Ureter (tissue), 1 donor: ENCODE data around the gene GJD3. TPM values are rescaled to one million over a fixed set of nuclear protein-coding genes. Genes with fewer than 3 reads are reported as not detected.
"Not testable (repeated sequence)": the region's sequence is repeated elsewhere in the genome, so short reads cannot be mapped to it uniquely, and the experiment has no call there.

Experiments
- DNase-seq: peaks from one replicate; pipeline ENCODE4 v3.0.0-alpha.2; 2020; ENCODE audit warnings: low spot score
- total RNA-seq: library from RNA; stranded (reverse); gene quantifications from one replicate; pipeline ENCODE4 v1.2.4, GENCODE V29; 2023
- donor health status: DM: yes; HTN: yes; CAD: no.

GJD3 gene
- total RNA-seq, 1 donor from 2014 or later: 2.0 TPM

DNA sequence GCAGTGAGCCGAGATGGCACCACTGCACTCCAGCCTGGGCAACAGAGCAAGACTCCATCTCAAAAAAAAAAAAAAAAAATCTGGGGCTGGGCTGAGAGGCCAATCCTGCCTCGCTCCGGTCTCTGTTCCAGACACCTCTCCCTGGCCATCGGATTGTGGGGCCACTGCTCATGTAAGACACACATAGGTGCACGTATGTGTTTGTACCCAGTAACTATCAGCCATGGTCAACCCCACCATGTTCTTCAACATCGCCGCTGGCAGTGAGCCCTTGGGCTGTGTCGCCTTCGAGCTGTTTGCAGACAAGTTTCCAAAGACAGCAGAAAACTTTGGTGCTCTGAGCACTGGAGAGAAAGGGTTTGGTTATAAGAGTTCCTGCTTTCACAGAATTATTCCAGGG lies 3.2 kb upstream of the GJD3 start:
- DNase-seq: not testable (repeated sequence)

DNA sequence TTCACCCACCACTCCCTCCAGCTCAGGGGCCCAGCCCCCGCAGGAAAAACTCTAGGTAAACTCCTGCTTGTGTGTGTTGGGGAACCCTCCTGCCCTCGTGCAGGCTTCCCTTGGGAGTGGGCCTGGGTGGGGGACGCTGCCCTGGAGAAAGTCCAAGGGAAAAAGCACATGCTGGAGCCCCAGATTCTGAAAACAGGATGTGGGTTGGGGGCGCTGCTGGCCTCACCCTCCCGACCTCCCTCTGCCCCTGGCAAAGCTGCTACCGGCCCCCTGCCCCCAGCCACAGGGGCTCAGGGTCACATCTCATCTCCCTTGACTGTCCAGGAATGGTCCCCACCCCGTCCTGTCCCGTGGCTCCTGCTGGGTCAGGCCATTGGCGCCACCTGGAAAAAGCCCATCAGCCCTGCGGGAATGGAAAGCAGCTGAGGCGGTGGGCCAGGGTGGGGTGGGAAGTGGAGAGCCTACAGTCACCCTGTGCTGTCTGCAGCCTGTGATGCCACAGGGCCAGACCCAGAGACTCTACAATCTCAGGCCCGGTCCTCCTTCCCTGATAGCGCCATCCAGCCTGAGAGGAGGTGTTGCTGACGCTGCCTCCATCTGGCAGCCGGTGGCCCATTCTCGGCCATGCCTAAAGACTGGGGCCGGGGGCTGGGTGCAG lies 2.5 kb upstream of the GJD3 start:
- DNase-seq: no peak

DNA sequence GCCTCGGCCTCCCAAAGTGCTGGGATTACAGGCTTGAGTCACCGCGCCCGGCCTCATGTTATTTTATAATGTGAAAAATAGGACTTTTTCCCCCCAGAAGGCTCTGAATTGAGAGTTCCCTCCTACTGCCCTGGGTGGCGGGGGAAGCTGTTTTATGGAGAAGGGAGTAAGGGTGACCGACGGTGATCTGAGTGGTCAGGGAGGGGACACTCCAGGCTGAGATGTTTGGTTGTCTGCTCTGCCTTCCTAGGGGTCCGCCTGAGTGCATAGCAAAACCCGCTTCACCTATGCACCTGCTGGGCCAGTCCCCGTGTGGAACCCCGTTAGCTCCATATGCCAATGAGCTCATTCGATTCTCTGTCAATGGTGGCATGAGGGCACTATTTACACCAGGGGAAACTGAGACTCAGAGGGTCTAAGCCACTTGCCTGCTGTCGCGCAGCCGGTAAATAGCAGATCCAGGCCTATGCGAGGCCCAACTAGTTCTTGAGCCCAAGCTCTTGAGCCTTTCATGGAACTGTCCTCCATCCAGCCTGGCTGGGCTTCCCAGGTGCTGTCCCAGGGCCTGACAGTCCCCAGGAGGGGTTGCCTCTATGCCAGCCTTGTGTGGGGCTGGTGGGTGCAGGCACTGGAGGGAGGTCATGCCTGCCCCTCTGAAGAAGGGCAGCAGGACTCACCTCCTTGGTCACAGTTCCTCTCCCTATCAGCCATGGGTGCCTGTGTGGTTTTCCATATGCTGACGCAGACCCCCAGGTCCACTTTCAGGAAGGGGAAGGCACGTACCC lies 1.7 kb upstream of the GJD3 start:
- DNase-seq: no peak

DNA sequence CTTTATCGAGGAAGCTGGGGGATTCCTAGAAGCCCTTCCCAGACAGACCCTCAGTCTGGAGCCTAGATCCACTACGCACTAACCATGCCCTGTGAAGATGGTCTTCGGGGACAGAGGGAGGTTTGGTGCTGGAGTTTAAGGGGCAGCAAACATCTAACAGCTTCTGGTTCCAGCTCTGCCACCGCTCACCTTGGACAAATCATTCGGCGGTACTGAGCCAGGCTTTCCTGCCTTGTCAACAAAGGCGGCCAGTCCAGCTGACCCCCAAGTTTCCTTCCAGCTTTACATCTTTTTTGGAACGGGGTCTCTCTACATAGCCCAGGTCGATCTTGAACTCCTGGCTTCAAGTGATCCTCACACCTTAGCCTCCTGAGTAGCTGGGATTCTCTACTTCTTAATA lies 369 bp upstream of the GJD3 start:
- no peak for DNase-seq

DNA sequence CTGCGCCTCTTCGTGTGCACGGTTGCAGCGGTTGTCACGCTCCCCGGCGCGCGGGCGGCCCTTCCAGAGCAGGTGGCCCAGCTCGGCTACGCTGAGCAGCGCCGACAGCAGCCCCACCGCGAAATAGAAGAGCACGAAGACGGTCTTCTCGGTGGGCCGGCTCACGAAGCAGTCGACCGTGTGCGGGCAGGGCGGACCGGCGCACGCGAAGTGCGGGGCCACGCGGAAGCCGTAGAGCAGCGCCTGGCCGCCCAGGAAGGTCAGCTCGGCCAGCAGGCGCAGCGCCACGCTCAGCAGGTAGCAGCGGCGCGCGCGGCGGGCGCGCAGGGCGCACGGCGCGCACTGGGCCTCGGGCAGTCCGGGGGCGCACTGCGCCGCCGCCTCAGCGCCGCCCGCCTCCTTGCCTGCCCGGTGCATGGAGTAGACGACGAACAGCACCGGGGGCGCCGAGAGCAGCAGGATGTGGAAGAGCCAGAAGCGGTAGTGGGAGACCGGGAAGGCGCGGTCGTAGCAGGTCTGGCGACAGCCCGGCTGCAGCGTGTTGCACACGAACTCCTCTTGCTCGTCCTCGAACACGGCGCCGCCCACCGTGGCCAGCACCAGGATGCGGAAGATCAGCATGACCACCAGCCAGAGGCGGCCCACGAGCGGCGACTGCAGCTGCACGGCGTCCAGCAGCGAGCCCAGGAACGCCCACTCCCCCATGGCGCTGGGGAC lies 1.3 kb downstream of the GJD3 start:
- DNase-seq: peak; percentile 46

DNA sequence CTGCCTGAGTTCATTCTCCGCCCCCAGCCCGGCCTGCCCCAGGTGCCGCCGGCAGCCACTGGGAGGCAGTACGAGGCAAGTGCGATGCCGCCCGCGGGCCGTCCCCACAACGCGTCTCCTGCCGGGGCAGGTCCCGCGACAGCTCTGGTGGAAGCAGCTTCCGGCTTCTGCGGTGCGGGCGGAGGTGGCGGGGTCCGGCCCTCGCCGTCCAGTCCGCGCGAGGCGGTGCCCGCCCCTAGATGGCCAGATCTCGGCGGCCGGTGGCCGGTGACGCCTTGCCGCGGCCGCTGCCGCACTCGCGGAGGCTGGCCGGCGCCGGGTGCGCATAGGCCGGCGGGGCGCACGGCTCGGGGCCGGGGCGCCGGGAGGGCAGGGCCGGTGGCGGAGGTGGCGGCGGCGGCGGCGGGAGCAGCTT lies 1.8 kb downstream of the GJD3 start:
- DNase-seq: peak; percentile 83

DNA sequence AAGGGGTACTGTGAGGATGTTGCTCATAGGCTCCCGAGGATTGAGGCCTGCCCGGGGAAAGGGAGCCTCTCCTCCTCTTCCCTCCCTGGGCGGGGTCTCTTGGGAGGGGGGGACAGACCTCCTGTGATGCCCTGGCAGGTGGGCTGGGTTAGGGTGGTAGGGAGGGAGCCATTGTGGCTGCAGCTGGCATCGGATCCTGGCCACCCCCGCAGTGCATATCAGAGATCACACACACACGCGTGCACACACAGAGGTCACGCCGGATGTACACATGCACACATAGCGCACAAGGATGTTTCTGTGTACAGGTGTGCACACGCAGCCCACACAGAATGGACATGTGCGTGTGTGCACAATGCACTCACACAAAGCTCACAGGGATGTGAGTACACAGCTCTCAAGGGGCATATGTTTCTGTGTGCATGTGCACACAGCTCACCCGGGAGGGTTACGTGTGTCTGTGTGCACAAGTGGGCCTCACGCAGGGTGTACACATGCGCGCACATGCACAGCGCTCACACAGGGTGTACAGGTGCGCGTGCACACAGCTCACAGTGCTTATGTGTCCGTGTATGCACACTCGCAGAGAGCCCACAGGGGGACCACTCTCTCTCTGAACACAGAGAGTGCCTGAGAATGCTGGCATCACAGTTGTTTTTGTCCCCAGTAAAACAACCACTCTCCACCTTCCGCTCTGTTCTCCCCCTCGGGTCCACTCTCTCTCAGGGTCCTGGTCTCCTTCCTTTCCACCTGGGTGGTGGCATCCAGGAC lies 2.4 kb downstream of the GJD3 start:
- no peak for DNase-seq

DNA sequence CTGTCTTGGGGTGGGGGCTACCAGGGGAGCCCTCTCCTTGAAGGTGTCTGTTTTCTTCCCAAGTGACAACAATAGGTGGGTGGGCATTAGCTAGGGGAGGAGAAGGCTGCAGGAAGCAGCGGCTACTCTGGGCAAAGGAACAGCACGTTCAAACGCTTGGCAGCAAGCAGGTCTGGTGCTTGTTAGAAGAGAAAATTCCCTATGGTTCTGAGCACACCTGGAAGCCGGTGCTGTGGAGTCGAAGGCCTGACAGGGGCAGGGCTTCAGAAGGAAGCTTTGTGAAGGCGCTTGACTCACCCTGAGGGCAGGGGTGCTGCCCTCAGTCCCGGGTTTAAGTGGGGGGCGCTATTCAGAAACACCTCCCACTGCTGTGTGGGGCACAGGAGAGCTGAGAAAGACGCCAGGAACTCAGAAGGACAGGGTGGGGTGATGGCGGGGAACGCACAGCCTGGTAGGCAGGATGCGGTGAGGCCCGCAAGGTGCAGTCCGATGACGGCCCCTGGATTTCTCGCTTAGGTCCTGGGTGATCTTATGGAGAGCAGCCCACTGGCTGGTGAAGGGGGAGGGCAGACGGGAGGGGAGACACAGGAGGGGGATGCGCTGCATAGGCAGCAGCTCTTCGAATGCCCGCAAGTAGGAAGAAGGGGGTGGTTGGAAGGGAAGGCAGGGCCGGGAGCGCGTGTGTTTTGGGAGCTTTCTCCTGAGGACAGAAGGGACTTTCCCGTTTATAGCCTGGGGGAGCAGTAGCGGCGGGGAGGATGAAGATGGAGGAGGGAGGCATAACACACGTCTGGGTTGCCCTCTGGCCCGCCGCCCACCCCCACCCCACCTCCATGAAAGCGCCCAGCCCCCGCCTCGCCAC lies 3.2 kb downstream of the GJD3 start:
- no peak for DNase-seq

DNA sequence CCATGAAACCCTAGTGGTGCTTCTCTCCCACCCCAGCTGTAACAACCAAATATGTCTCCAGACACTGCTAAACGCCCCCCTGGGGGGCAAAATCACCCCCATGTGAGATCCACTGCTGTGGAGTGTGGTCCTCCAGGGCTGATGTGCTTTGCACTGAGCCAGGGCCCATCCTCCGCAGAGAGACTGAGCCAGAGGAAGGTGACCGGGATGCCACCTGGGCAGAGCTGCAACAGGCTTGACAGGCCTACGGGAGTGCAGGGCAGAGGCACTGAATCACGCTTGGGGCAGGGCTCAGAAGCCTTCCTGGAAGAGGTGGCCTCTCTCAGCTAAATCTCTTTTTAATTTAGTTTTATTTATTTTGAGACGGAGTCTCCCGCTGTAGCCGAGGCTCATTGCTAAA lies 4.4 kb downstream of the GJD3 start:
- DNase-seq: no peak

DNA sequence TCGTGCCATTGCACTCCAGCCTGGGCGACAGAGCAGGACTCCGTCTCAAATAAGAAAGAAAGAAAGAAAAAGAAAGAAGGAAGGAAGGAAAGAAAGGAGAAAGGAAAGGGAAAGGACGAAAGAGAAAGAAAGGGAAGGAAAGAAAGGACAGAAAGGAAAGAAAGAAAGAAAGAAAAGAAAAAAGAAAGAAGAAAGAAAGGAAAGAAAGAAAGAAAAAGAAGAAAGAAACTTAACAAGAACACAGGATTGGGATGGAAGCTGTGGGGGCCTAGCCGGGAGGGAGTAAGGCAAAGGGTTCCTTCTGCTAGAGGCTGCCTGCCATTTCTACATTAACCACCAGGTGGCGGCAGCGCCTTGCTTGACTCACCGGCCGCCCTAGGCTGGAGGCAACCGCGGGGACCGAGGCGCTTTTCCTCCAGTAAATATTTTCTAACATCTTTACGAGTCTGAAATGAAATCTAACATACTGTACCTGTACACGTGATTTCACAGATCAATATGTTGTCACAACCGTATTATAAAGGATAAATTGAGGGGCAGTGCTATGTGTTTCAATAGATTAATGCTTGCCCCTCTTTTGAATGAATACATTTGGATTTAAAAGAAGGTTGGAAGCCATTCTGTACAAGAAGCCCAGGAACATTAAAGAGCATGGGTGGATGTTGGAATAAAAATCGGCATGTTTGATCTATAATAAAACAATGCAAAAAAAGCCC lies 6.1 kb downstream of the GJD3 start:
- DNase-seq: peak; percentile 92

DNA sequence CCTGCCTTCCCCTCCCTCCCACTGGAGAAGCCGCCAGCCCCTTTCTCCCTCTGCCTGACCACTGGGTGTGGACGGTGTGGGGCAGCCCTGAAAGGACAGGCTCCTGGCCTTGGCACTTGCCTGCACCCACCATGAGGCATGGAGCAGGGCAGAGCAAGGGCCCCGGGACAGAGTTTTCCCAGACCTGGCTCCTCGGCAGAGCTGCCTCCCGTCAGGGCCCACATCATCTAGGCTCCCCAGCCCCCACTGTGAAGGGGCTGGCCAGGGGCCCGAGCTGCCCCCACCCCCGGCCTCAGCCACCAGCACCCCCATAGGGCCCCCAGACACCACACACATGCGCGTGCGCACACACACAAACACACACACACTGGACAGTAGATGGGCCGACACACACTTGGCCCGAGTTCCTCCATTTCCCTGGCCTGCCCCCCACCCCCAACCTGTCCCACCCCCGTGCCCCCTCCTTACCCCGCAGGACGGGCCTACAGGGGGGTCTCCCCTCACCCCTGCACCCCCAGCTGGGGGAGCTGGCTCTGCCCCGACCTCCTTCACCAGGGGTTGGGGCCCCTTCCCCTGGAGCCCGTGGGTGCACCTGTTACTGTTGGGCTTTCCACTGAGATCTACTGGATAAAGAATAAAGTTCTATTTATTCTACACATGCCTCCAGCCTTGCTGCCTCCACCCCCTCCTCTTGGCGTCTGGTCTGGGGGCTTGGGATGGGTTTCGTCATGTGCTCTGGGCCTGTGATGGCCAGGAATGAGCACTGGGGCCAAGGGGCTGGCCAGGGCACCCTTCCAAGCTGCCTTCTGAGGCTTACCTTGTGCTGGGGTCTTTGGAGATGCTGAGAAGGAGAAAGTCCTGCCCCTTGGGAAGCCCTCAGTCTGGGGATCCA lies 7.3 kb downstream of the GJD3 start:
- DNase-seq: no peak

DNA sequence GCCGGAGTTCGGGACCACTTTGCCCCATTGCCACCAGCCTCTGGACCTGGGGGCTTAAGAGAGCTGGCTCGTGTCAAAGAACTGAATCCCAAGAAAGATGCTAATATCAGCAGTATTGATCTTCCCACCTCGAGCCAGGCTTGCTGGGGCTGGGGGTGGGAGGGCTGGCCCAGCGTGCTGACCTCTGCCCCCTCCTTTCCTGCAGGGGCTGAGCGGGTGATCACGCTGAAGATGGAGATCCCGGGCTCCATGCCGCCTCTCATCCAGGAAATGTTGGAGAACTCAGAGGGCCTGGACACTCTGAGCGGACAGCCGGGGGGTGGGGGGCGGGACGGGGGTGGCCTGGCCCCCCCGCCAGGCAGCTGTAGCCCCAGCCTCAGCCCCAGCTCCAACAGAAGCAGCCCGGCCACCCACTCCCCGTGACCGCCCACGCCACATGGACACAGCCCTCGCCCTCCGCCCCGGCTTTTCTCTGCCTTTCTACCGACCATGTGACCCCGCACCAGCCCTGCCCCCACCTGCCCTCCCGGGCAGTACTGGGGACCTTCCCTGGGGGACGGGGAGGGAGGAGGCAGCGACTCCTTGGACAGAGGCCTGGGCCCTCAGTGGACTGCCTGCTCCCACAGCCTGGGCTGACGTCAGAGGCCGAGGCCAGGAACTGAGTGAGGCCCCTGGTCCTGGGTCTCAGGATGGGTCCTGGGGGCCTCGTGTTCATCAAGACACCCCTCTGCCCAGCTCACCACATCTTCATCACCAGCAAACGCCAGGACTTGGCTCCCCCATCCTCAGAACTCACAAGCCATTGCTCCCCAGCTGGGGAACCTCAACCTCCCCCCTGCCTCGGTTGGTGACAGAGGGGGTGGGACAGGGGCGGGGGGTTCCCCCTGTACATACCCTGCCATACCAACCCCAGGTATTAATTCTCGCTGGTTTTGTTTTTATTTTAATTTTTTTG lies 8.5 kb downstream of the GJD3 start:
- peak; percentile 44 for DNase-seq

DNA sequence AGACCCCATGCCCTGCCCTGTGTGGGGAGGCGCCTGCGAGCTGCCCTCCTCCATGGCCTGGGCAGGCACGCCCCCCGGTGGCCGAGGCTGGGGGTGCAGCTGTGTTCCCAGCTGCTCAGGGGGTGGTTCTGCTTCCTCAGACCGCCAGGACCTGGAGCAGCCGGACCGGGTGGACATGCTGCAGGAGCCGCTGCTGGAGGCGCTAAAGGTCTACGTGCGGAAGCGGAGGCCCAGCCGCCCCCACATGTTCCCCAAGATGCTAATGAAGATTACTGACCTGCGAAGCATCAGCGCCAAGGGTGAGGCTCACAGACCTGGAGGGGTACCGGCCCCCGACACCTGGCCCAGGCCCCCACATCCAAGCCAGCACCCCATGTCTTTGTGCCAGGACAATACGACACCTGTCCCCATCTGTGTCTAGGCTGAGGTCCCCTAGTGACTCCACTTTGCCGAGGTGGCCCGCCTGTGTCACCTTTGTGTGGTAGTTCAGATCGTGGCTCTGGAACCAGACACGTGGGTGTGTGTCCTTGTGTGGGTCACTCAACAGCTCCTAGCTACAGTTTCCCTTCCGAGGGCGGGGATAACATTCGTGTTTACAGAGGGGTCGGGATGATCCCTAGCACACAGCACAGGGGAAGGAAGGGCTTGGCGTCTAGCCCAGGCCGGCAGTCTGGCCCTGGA lies 9.3 kb downstream of the GJD3 start:
- DNase-seq: peak; percentile 75

DNA sequence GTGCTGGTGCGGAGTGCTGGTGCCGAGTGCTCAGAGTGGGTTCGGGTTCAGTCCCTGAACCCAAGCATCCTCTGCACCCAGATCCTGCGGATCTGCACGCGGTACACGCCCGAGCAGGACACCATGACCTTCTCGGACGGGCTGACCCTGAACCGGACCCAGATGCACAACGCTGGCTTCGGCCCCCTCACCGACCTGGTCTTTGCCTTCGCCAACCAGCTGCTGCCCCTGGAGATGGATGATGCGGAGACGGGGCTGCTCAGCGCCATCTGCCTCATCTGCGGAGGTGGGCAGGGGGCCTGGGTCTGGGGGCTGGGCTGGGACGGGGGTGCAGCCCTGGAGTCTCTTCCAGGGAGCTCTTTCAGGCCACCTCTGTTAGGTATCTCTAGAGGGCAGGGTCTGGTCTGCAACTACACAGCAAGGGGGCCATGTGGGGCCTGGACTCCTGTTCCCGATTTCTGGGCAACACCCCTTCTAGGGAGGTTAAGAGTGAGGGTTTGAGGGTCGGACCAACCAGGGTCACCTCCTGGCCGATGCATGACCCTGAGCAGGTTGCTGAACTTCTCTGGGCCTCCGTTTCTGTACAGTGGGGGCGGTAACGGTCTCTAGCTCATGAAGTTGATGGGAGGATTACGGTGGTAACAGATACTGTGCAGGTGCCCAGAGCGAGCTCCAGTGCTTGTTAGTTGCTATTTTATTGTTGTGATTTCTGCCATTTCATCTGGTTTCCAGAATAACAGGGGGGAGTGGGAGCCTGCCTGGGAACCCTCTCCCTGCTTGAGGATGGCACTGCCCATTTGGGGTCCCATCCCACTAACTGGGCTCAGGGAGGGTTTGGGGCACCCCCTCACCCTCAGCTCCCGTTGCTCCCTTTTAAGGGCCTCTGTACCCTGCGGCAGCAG lies 10.1 kb downstream of the GJD3 start:
- no peak for DNase-seq

DNA sequence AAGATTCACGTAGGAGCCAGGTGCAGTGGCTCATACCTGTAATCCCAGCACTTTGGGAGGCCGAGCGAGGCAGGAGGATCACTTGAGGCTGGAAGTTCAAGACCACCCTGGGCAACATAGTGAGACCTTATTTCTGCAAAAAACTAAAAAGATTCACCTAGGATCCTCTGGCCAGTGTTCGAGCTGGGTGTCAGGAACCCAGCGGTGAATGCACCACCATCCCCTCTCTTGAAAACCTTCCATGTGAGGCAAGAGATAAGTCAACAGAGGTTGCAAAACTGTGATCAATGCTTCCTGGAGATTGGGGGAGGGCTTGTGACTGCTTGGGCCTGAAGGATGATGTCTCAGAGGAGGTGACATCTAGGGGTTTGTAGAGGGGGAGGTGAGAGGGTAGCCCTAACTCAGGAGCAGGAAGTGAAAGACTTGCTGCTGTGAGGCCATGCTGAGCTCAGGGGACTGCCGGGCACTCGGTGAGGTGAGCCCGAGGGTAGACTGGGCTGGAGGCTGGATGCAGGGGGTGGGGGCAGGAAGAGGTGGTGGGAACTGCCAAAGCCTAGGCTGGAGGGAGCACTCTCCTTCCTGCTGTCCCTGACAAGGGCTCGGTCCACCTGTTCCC lies 11.7 kb downstream of the GJD3 start:
- no peak for DNase-seq

DNA sequence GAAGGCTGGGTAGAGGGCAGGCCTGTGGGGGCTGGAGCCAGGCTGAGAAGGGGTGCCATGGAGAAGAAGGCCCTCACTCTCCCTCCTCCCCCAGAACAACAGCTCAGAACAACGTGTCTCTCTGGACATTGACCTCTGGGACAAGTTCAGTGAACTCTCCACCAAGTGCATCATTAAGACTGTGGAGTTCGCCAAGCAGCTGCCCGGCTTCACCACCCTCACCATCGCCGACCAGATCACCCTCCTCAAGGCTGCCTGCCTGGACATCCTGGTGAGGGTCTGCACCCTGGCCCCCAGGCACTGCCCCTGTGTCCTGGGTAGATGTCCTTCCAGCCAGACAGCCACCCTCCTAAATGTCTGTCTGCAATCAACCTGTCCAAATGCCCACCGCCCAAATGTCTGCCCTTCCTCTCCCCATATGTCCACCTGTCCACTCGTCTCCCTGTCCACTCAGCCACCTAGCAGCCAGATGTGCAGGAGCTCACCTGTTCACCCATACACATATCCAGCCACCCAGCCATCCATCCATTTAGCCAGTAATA lies 12.2 kb downstream of the GJD3 start:
- no peak for DNase-seq
